Keratinocyte (primary cell): ENCODE results near the gene GNB1. TPM values are rescaled to one million over a fixed set of nuclear protein-coding genes. Genes with fewer than 3 reads are reported as not detected.

Source experiments
- DNase-seq: peaks from one replicate; pipeline ENCODE4 v3.0.0-alpha.2; 2011; ENCODE audit warnings: low read depth, missing footprints, low spot score
- FAIRE-seq: peaks from 2 replicates; lab custom pipeline; 2011; peaks lifted over from hg19 to GRCh38; lab: Jason Lieb, UNC
- H2AFZ ChIP-seq: 2 replicates; pipeline ENCODE4 v1.6.0; 2012; ENCODE audit warnings: low read length, control low read depth, inconsistent platforms; ENCODE audit not compliant: control insufficient read depth
- H3K27ac ChIP-seq: 2 replicates; pipeline ENCODE4 v1.5.1; 2011; ENCODE audit warnings: low read length; ENCODE audit not compliant: control insufficient read depth, insufficient read depth
- H3K27me3 ChIP-seq: 3 replicates; pipeline ENCODE4 v1.6.0; 2011; ENCODE audit warnings: low read length; ENCODE audit not compliant: control insufficient read depth, insufficient read depth; ENCODE audit errors: extremely low read depth
- H3K36me3 ChIP-seq, 2 experiments: 2 replicates in 1 of 2; 3 replicates in 1 of 2; pipeline ENCODE4 v1.5.1; 2011; ENCODE audit warnings: low read length in 2 of 2, mild to moderate bottlenecking in 1 of 2; ENCODE audit not compliant: control insufficient read depth in 2 of 2, insufficient read depth in 2 of 2; ENCODE audit errors: extremely low read depth in 1 of 2
- H3K4me1 ChIP-seq: 3 replicates; pipeline ENCODE4 v1.5.1; 2011; ENCODE audit warnings: low read length; ENCODE audit not compliant: control insufficient read depth, insufficient read depth; ENCODE audit errors: extremely low read depth
- H3K4me2 ChIP-seq: 3 replicates; pipeline ENCODE4 v1.6.0; 2011; ENCODE audit warnings: low read depth, low read length; ENCODE audit not compliant: control insufficient read depth, insufficient read depth; ENCODE audit errors: extremely low read depth
- H3K4me3 ChIP-seq, 3 experiments: fragments of 200-600 bp in 1 of 3; sonication (generic) in 1 of 3; 2 replicates in 2 of 3; 3 replicates in 1 of 3; pipeline ENCODE4 v1.5.1; 2011 to 2016; ENCODE audit warnings: low read length in 3 of 3, mild to moderate bottlenecking in 3 of 3, control low read depth in 2 of 3, inconsistent platforms in 1 of 3, low read depth in 1 of 3, mixed read lengths in 1 of 3, mixed run types in 1 of 3, moderate library complexity in 1 of 3; ENCODE audit not compliant: control insufficient read depth in 2 of 3, insufficient read depth in 2 of 3; ENCODE audit errors: extremely low read depth in 1 of 3
- H3K79me2 ChIP-seq: 2 replicates; pipeline ENCODE4 v1.6.0; 2012; ENCODE audit warnings: low read length; ENCODE audit not compliant: control insufficient read depth, insufficient read depth
- H3K9ac ChIP-seq: 3 replicates; pipeline ENCODE4 v1.6.0; 2011; ENCODE audit warnings: low read length; ENCODE audit not compliant: control insufficient read depth, insufficient read depth; ENCODE audit errors: extremely low read depth
- H3K9me1 ChIP-seq: 3 replicates; pipeline ENCODE4 v1.6.0; 2011; ENCODE audit warnings: low read length; ENCODE audit not compliant: control insufficient read depth, insufficient read depth; ENCODE audit errors: extremely low read depth
- H3K9me3 ChIP-seq: 2 replicates; pipeline ENCODE4 v1.5.1; 2012; ENCODE audit warnings: low read depth, low read length; ENCODE audit not compliant: control insufficient read depth
- H4K20me1 ChIP-seq: 3 replicates; pipeline ENCODE4 v1.6.0; 2011; ENCODE audit warnings: low read length; ENCODE audit not compliant: control insufficient read depth, insufficient read depth; ENCODE audit errors: extremely low read depth
- CTCF ChIP-seq, 3 experiments: IDR thresholded peaks in 1 of 3; conservative IDR thresholded peaks in 1 of 3; optimal IDR thresholded peaks in 1 of 3; 2 replicates in 2 of 3; 3 replicates in 1 of 3; pipeline versions ENCODE3 to v1.5.1; 2011; ENCODE audit warnings: low read length in 3 of 3, mild to moderate bottlenecking in 3 of 3, moderate library complexity in 2 of 3, control low read depth in 1 of 3, inconsistent platforms in 1 of 3; ENCODE audit not compliant: insufficient read depth in 2 of 3; ENCODE audit errors: extremely low read depth in 1 of 3
- EZH2 ChIP-seq: IDR thresholded peaks from one replicate; pipeline ENCODE4 v1.6.1; 2012; ENCODE audit warnings: inconsistent platforms, mild to moderate bottlenecking, low read length, moderate library complexity
- dilution Hi-C: fragments of 300-500 bp; cut with MboI; formaldehyde crosslinking; loops from one replicate; pipeline ENCODE4 v1.7.0; 2020; ENCODE audit warnings: low sequenced_read_pairs; ENCODE audit not compliant: extremely low pct_ligation_motif_present
- polyA plus RNA-seq, 5 experiments: library from polyadenylated mRNA; depleted of rRNA in 3 of 5; stranded (reverse) in 3 of 5; stranded (forward) in 1 of 5; unstranded in 1 of 5; fragments of >200 nt; gene quantifications; 1 replicate in 1 of 5; 2 replicates in 3 of 5; 3 replicates in 1 of 5; pipeline versions ENCODE4 v1.2.1 to v1.2.3, GENCODE V29; 2011 to 2012; ENCODE audit warnings: missing spikeins in 2 of 5, low read depth in 1 of 5, low replicate concordance in 1 of 5

The GNB1 gene
- polyA plus RNA-seq, 1 donor (not counting 4 experiments of a cell fraction or from before 2014, with no cell fraction given): 364 TPM

- dilution Hi-C loops: no loop called here
- FAIRE-seq: no peak
- H3K9me1 ChIP-seq: no peaks in the 10 kb centered on the region
Observed at GRCh38 chr1:1758692-1759455, 132.0 kb downstream of the GNB1 start.

GRCh38 chr1:1758059-1758621 lies 132.7 kb downstream of the GNB1 start:
- no peaks in the 10 kb centered on the region for H3K27me3 ChIP-seq
- no peak overlapping the region for H3K4me2 ChIP-seq
- peaks cover 38 to 44% of the 10 kb centered on the region in 2 experiments for H3K36me3 ChIP-seq
- H3K79me2 ChIP-seq: peaks cover 31% of the 10 kb centered on the region
- H4K20me1 ChIP-seq: peaks cover 7% of the 10 kb centered on the region
- H3K9ac ChIP-seq: peak overlapping the region; percentile 58
- H3K27ac ChIP-seq: peak overlapping the region; percentile 49
- no peak overlapping the region for H2AFZ ChIP-seq
- TF ChIP-seq EZH2 (no peak), CTCF (optimal IDR thresholded peaks at IDR 0.05 in 1 of 3, IDR thresholded peaks at IDR 0.05 in 1 of 3, conservative IDR thresholded peaks at IDR 0.05 in 1 of 3; ENCODE audit: extremely low read depth in 1 of 3, insufficient read depth in 2 of 3, low read length in 3 of 3) (no peak)
- dilution Hi-C loops: no loop called here
- FAIRE-seq (no peak), DNase-seq (no peak)
- H3K4me3 ChIP-seq: no peak overlapping the region
- H3K9me3 ChIP-seq: no peaks in the 10 kb centered on the region
- peaks cover 8% of the 10 kb centered on the region for H3K4me1 ChIP-seq
- no peaks in the 10 kb centered on the region for H3K9me1 ChIP-seq

More at GRCh38 chr1:1758692-1759455, 132.0 kb downstream of the GNB1 start:
- Histone ChIP-seq H3K27me3 (no peaks in the 10 kb centered on the region), H3K36me3 (peaks cover 37 to 40% of the 10 kb centered on the region in 2 experiments), H3K4me2 (peak overlapping the region; percentile 16), H3K4me3 (no peak overlapping the region), H3K9ac (peak overlapping the region; percentile 58), H3K9me3 (no peaks in the 10 kb centered on the region), H3K79me2 (peaks cover 34% of the 10 kb centered on the region), H3K27ac (peak overlapping the region; percentile 49), H3K4me1 (peaks cover 8% of the 10 kb centered on the region), H2AFZ (no peak overlapping the region), H4K20me1 (peaks cover 7% of the 10 kb centered on the region)
- no peak for DNase-seq
- TF ChIP-seq EZH2 (no peak), CTCF (optimal IDR thresholded peaks at IDR 0.05 in 1 of 3, IDR thresholded peaks at IDR 0.05 in 1 of 3, conservative IDR thresholded peaks at IDR 0.05 in 1 of 3; ENCODE audit: extremely low read depth in 1 of 3, insufficient read depth in 2 of 3, low read length in 3 of 3) (no peak)
